ENCODE results near the gene IL34. TPM values are rescaled to one million over a fixed set of nuclear protein-coding genes. Genes with fewer than 3 reads are reported as not detected.

IL34 gene
- total and polyA plus RNA-seq, 2 of the 8 experiments (the other 6 are each of a cell fraction or from before 2014, with no cell fraction given): 4.6 to 5.6 TPM

DNA sequence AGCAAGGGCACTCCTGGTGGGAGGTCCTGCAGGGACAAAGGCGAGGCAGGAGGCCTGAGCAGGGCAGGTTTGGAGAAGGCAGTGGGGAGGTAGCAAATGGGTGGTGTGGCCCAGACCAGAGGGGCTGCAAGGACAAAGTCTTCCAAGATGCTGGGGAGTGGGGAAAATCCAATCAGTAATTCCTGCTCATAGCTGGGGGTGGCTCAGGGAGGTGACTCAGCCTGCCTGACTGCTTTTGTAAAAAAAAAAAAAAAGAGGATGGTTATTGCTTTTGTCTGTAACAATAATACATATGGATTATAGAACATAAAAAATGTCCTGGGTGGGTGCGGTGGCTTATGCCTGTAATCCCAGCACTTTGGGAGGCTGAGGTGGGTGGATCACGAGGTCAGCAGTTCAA lies 5.2 kb downstream of the IL34 start:
- H2BK120ac ChIP-seq (replicated peaks; ENCODE audit: low read depth, low read length): no peak overlapping the region
- peaks cover 0 to 2% of the 10 kb centered on the region in 2 experiments for H4K20me1 ChIP-seq (replicated peaks in 1 of 2; ENCODE audit: control insufficient read depth in 1 of 2, insufficient read depth in 2 of 2, low read length in 2 of 2)
- H3K79me2 ChIP-seq (ENCODE audit: control insufficient read depth in 1 of 2, insufficient read depth in 2 of 2, low read length in 2 of 2): no peaks in the 10 kb centered on the region
- H3K14ac ChIP-seq (ENCODE audit: insufficient read length): no peak overlapping the region
- no peak overlapping the region for H4K8ac ChIP-seq (ENCODE audit: extremely low read depth, insufficient read depth, low read length)
- FAIRE-seq: no peak
- H3K27ac ChIP-seq (ENCODE audit: low read depth, low read length): no peak overlapping the region
- 0 out of 2 replicates have a peak overlapping the region, but pooled peaks have one; percentile 10 for H2BK5ac ChIP-seq (ENCODE audit: low read depth, low read length)
- no peaks in the 10 kb centered on the region for H3K36me3 ChIP-seq (ENCODE audit: control insufficient read depth in 2 of 4, insufficient read depth in 4 of 4, low read length in 3 of 4)
- no peaks in the 10 kb centered on the region for H3K79me1 ChIP-seq (ENCODE audit: low read depth, low read length)
- no peak overlapping the region for H3K4me2 ChIP-seq (ENCODE audit: insufficient read depth in 1 of 2, low read depth in 2 of 2, low read length in 2 of 2)
- no peak overlapping the region for H3K9ac ChIP-seq (replicated peaks in 1 of 4; ENCODE audit: extremely low read depth in 1 of 4, low read depth in 3 of 4, low read length in 3 of 4)
- H3K23me2 ChIP-seq (ENCODE audit: low read depth, low read length): no peaks in the 10 kb centered on the region
- no peak overlapping the region for H2AK5ac ChIP-seq (ENCODE audit: low read depth, low read length)
- TF ChIP-seq PHF8 (conservative IDR thresholded peaks at IDR 0.05; ENCODE audit: low read depth, low read length): no peak
- no peak for TF ChIP-seq SP1 (IDR thresholded peaks at IDR 0.05; ENCODE audit: low read depth, low read length)
- TF ChIP-seq KDM5A (IDR thresholded peaks at IDR 0.05; ENCODE audit: low read length): no peak
- TF ChIP-seq SP2 (IDR thresholded peaks at IDR 0.05; ENCODE audit: low read length): no peak
- TF ChIP-seq TAF1 (IDR thresholded peaks at IDR 0.05; ENCODE audit: low read depth, low read length): no peak
- TF ChIP-seq RFX5 (IDR thresholded peaks at IDR 0.05; ENCODE audit: borderline replicate concordance, low read depth, low read length): no peak
- TF ChIP-seq BACH1 (IDR thresholded peaks at IDR 0.05; ENCODE audit: low read length): no peak
- TF ChIP-seq ASH2L (IDR thresholded peaks at IDR 0.05; ENCODE audit: low read length): no peak
- TF ChIP-seq, protein P1, sequence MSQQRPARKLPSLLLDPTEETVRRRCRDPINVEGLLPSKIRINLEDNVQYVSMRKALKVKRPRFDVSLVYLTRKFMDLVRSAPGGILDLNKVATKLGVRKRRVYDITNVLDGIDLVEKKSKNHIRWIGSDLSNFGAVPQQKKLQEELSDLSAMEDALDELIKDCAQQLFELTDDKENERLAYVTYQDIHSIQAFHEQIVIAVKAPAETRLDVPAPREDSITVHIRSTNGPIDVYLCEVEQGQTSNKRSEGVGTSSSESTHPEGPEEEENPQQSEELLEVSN (IDR thresholded peaks at IDR 0.05): no peak
- TF ChIP-seq KDM1A (IDR thresholded peaks at IDR 0.05; ENCODE audit: borderline replicate concordance, low read length): no peak
- TF ChIP-seq MAFK (IDR thresholded peaks at IDR 0.05; ENCODE audit: low read depth, low read length): no peak
- peaks cover 0 to 3% (median 0%) of the 10 kb centered on the region in 4 experiments; a peak in 2 of 7 replicates for H3K4me1 ChIP-seq (replicated peaks in 1 of 4; ENCODE audit: control insufficient read depth in 3 of 4, insufficient read depth in 4 of 4, low read length in 3 of 4)
- no peak overlapping the region for H2AFZ ChIP-seq (ENCODE audit: low read length)
- no peak overlapping the region for H4K91ac ChIP-seq (replicated peaks; ENCODE audit: insufficient read length, low read length)
- H2BK12ac ChIP-seq (ENCODE audit: low read depth, low read length): no peak overlapping the region
- no peak overlapping the region for H4K5ac ChIP-seq (ENCODE audit: insufficient read length, low read depth, low read length)
- no peak overlapping the region for H3K4ac ChIP-seq (replicated peaks; ENCODE audit: insufficient read length, low read depth, low read length)
- no peak overlapping the region for H3K56ac ChIP-seq (replicated peaks; ENCODE audit: insufficient read length, low read depth, low read length)
- H3K27me3 ChIP-seq (replicated peaks in 1 of 4; ENCODE audit: control insufficient read depth in 3 of 4, extremely low read depth in 1 of 4, insufficient read depth in 3 of 4, low read length in 3 of 4): no peaks in the 10 kb centered on the region; a peak in 2 of 7 replicates
- H2BK15ac ChIP-seq (ENCODE audit: low read length): 0 out of 2 replicates have a peak overlapping the region, but pooled peaks have one; percentile 81
- H3K23ac ChIP-seq (ENCODE audit: insufficient read length): no peak overlapping the region
- H3K4me3 ChIP-seq (ENCODE audit: extremely low read depth in 1 of 4, insufficient read depth in 2 of 4, low read depth in 3 of 4, low read length in 4 of 4): no peak overlapping the region
- H3K18ac ChIP-seq (ENCODE audit: extremely low read depth, low read length): no peak overlapping the region
- DNase-seq (ENCODE audit: low read depth in 1 of 2, low spot score in 2 of 2): no peak
- no peak overlapping the region for H2BK20ac ChIP-seq (ENCODE audit: low read length)
- H3K9me3 ChIP-seq (ENCODE audit: insufficient read depth in 2 of 2, low read depth in 1 of 2, low read length in 1 of 2): no peaks in the 10 kb centered on the region; a peak in 1 of 4 replicates
- 96% methylated on average over 3 of the region's 3 CpGs; no CpG with 5 or more reads in 1 of the 2 experiments for WGBS, 2 experiments (ENCODE audit: extremely low coverage in 1 of 2, insufficient coverage in 1 of 2, insufficient read length in 1 of 2, insufficient replicate concordance in 2 of 2, low coverage in 1 of 2, low lambda C conversion rate in 2 of 2, missing lambda C conversion rate in 1 of 2)
- ChIA-PET POLR2A (ENCODE audit: partially characterized antibody) (interaction anchor here (0.6 to 6.6 kb wide), 5 partner anchors 11 to 75 kb away, joined by 3 to 59 read pairs (median 4); no protein-coding TSS in a partner anchor), CTCF (ENCODE audit: partially characterized antibody) (interaction anchor here (0.6 to 6.1 kb wide), 15 partner anchors 10 to 282 kb away, joined by 3 to 65 read pairs (median 8); no protein-coding TSS in a partner anchor)

Measured in H1 (cell line).